H1 (cell line): Measurements from ENCODE around the gene GNB5.

Experiments used
- BRCA1 ChIP-seq: IDR thresholded peaks from 2 replicates; pipeline ENCODE4 v1.6.1; 2012; ENCODE audit warnings: low read depth, low read length, improper control_type of control experiment
- CEBPB ChIP-seq: IDR thresholded peaks from 2 replicates; pipeline ENCODE4 v1.6.1; 2012; ENCODE audit warnings: low read depth, low read length
- CHD2 ChIP-seq: IDR thresholded peaks from 2 replicates; pipeline ENCODE4 v1.6.1; 2012; ENCODE audit warnings: low read length, improper control_type of control experiment
- CTCF ChIP-seq, 3 experiments: IDR thresholded peaks; 1 replicate in 2 of 3; 2 replicates in 1 of 3; pipeline versions ENCODE4 v1.5.1 to v1.6.1; 2011; ENCODE audit warnings: low read length in 3 of 3, mild to moderate bottlenecking in 3 of 3, inconsistent platforms in 2 of 3, low read depth in 1 of 3, moderate library complexity in 1 of 3; ENCODE audit not compliant: insufficient read depth in 1 of 3; ENCODE audit errors: control extremely low read depth in 1 of 3
- EZH2 ChIP-seq: fragments of 200-600 bp; sonication (generic); IDR thresholded peaks from 2 replicates; pipeline ENCODE4 v1.7.1; 2012; ENCODE audit warnings: low read depth, mild to moderate bottlenecking, moderate library complexity, low read length, inconsistent platforms; ENCODE audit not compliant: severe bottlenecking
- FOSL1 ChIP-seq: IDR thresholded peaks from 2 replicates; pipeline ENCODE4 v1.6.1; 2011; ENCODE audit warnings: mild to moderate bottlenecking, low read depth, low read length, moderate library complexity; ENCODE audit not compliant: insufficient read depth
- GABPA ChIP-seq: IDR thresholded peaks from 2 replicates; pipeline ENCODE4 v1.6.1; 2011; ENCODE audit warnings: mild to moderate bottlenecking, low read length, moderate library complexity, borderline replicate concordance; ENCODE audit not compliant: insufficient read depth
- POLR2A ChIP-seq, 2 experiments: IDR thresholded peaks; 1 replicate in 1 of 2; 2 replicates in 1 of 2; pipeline ENCODE4 v1.6.1; 2011; ENCODE audit warnings: low read depth in 2 of 2, low read length in 2 of 2, mild to moderate bottlenecking in 2 of 2; ENCODE audit errors: control extremely low read depth in 1 of 2
- RAD21 ChIP-seq, 2 experiments: IDR thresholded peaks in 1 of 2; conservative IDR thresholded peaks in 1 of 2; 2 replicates each; pipeline ENCODE4 v1.6.1; 2011; ENCODE audit warnings: low read depth in 2 of 2, low read length in 2 of 2, improper control_type of control experiment in 1 of 2, inconsistent platforms in 1 of 2, mild to moderate bottlenecking in 1 of 2, moderate library complexity in 1 of 2
- RNF2 ChIP-seq: fragments of 200-900, 300-1000 bp; sonication (generic); IDR thresholded peaks from 2 replicates; pipeline ENCODE4 v1.7.1; 2016; ENCODE audit warnings: borderline replicate concordance, low read depth, mild to moderate bottlenecking, antibody characterized with exemption, low read length; ENCODE audit not compliant: poor library complexity, severe bottlenecking; ENCODE audit errors: missing control alignments
- SUZ12 ChIP-seq: fragments of 200-600 bp; sonication (generic); IDR thresholded peaks from 2 replicates; pipeline ENCODE4 v1.6.1; 2012; ENCODE audit warnings: mild to moderate bottlenecking, inconsistent platforms, low read length, moderate library complexity, mixed read lengths
- TCF12 ChIP-seq: IDR thresholded peaks from 2 replicates; pipeline ENCODE4 v1.6.1; 2011; ENCODE audit warnings: low read depth, mild to moderate bottlenecking, low read length
- YY1 ChIP-seq: IDR thresholded peaks from 2 replicates; pipeline ENCODE4 v1.6.1; 2011; ENCODE audit warnings: low read depth, mild to moderate bottlenecking, low read length
- TF ChIP-seq, protein P1 (sequence below): IDR thresholded peaks from 2 replicates; pipeline ENCODE4 v1.6.1; 2011; ENCODE audit warnings: low read length, improper control_type of control experiment

- TF ChIP-seq, protein P1, sequence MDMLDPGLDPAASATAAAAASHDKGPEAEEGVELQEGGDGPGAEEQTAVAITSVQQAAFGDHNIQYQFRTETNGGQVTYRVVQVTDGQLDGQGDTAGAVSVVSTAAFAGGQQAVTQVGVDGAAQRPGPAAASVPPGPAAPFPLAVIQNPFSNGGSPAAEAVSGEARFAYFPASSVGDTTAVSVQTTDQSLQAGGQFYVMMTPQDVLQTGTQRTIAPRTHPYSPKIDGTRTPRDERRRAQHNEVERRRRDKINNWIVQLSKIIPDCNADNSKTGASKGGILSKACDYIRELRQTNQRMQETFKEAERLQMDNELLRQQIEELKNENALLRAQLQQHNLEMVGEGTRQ = no peak
- TF ChIP-seq CTCF (IDR thresholded peaks at IDR 0.05; ENCODE audit: control extremely low read depth in 1 of 3, insufficient read depth in 1 of 3, low read depth in 1 of 3, low read length in 3 of 3) = no peak
- TF ChIP-seq RAD21 (IDR thresholded peaks at IDR 0.05 in 1 of 2, conservative IDR thresholded peaks at IDR 0.05 in 1 of 2; ENCODE audit: low read depth in 2 of 2, low read length in 2 of 2) = no peak
- TF ChIP-seq RNF2 = no peak
- TF ChIP-seq YY1 = no peak
- TF ChIP-seq EZH2 = no peak
- TF ChIP-seq CHD2 = no peak
- no peak for TF ChIP-seq FOSL1
- TF ChIP-seq BRCA1 = no peak
- no peak for TF ChIP-seq GABPA
- no peak for TF ChIP-seq TCF12
- TF ChIP-seq POLR2A (IDR thresholded peaks at IDR 0.05; ENCODE audit: control extremely low read depth in 1 of 2, low read depth in 2 of 2, low read length in 2 of 2) = no peak
- TF ChIP-seq SUZ12 = no peak
- TF ChIP-seq CEBPB = no peak
Measured at GRCh38 chr15:52191207-52191606, at the start of gene GNB5.
